DMS53 treated with DMSO at 0.1 percent for 48 hours (cell line): ENCODE data around the gene NEK2.

ENCODE experiments used
- DNase-seq: peaks from one replicate; lab custom pipeline; 2025; ENCODE audit not compliant: unreplicated experiment; lab: John Stamatoyannopoulos, UW

Gene NEK2

DNA sequence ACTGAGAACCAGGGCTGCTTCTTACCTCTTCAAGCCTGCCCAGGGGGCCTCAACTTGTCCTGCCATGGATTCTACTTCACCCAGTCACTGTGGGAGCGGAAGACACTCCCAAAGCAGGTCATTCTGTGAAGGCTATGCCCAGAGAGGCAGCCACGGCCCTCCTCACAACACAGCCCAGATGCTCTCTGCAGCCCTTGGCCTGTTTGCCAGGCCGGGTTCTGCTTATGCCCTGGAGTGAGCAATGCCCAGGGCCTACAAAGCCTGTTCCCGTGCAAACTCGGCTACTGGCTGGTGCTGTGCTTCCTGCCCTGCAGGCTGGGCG, 62.7 kb downstream of the NEK2 start:
- DNase-seq: no peak
